GM21381 (cell line): ENCODE results near the gene BRCA2.
"Not testable (repeated sequence)": the region's sequence is repeated elsewhere in the genome, so short reads cannot be mapped to it uniquely, and the experiment has no call there.

Experiments used
- ATAC-seq: cut with Tn5 transposase; IDR thresholded peaks from one replicate; pipeline ENCODE4 v1.9.1; 2021; ENCODE audit warnings: mild to moderate bottlenecking, moderate library complexity; ENCODE audit not compliant: unreplicated experiment

BRCA2 gene

GRCh38 chr13:32311188-32311897 lies 4.0 kb upstream of the BRCA2 start:
- ATAC-seq, result no peak

- ATAC-seq, result peak; percentile 22
Measured at GRCh38 chr13:32314271-32315237, 754 bp upstream of the BRCA2 start.

GRCh38 chr13:32316028-32316339 lies 676 bp downstream of the BRCA2 start:
- peak; percentile 42 for ATAC-seq

- ATAC-seq, result no peak
Measured at GRCh38 chr13:32316501-32316900, 1.2 kb downstream of the BRCA2 start.

- ATAC-seq, result no peak
Measured at GRCh38 chr13:32317716-32318465, 2.6 kb downstream of the BRCA2 start.

GRCh38 chr13:32320528-32320927 lies 5.2 kb downstream of the BRCA2 start:
- ATAC-seq, result no peak

GRCh38 chr13:32323912-32324311 lies 8.6 kb downstream of the BRCA2 start:
- no peak for ATAC-seq

- ATAC-seq, result no peak
Measured at GRCh38 chr13:32330441-32330840, 15.1 kb downstream of the BRCA2 start.

- ATAC-seq, result no peak
Measured at GRCh38 chr13:32334671-32335070, 19.4 kb downstream of the BRCA2 start.

- ATAC-seq, result no peak
Measured at GRCh38 chr13:32340914-32341313, 25.6 kb downstream of the BRCA2 start.

- no peak for ATAC-seq
Measured at GRCh38 chr13:32347651-32348050, 32.3 kb downstream of the BRCA2 start.

- not testable (repeated sequence) for ATAC-seq
Measured at GRCh38 chr13:32350839-32351441, 35.6 kb downstream of the BRCA2 start.

GRCh38 chr13:32354040-32354439 lies 38.7 kb downstream of the BRCA2 start:
- no peak for ATAC-seq

- ATAC-seq, result not testable (repeated sequence)
Measured at GRCh38 chr13:32355935-32356334, 40.6 kb downstream of the BRCA2 start.

GRCh38 chr13:32362574-32362973 lies 47.3 kb downstream of the BRCA2 start:
- ATAC-seq, result no peak

GRCh38 chr13:32370805-32371204 lies 55.5 kb downstream of the BRCA2 start:
- no peak for ATAC-seq

- ATAC-seq, result no peak
Measured at GRCh38 chr13:32376642-32377415, 61.5 kb downstream of the BRCA2 start.

GRCh38 chr13:32378012-32378411 lies 62.7 kb downstream of the BRCA2 start:
- ATAC-seq, result no peak

GRCh38 chr13:32381539-32381938 lies 66.2 kb downstream of the BRCA2 start:
- no peak for ATAC-seq
